GM12865 (cell line): ENCODE data around the gene TPRN.

Source experiments
- DNase-seq: peaks from one replicate; pipeline ENCODE4 v3.0.0; 2010; ENCODE audit warnings: low read depth
- H3K4me3 ChIP-seq: 2 replicates; pipeline ENCODE4 v1.5.1; 2011; ENCODE audit warnings: mild to moderate bottlenecking, low read depth, low read length, control low read depth
- CTCF ChIP-seq: IDR thresholded peaks from 2 replicates; pipeline ENCODE4 v1.5.1; 2011; ENCODE audit warnings: low read length, control low read depth, low read depth, inconsistent platforms; ENCODE audit not compliant: insufficient read depth; ENCODE audit errors: missing control alignments

The TPRN gene

GRCh38 chr9:137193771-137194170 lies 6.8 kb downstream of the TPRN start:
- TF ChIP-seq CTCF, result no peak
- no peak for DNase-seq
- H3K4me3 ChIP-seq, result no peak overlapping the region

GRCh38 chr9:137192859-137193258 lies 7.7 kb downstream of the TPRN start:
- DNase-seq, result no peak
- TF ChIP-seq CTCF, result no peak
- H3K4me3 ChIP-seq, result no peak overlapping the region

DNA sequence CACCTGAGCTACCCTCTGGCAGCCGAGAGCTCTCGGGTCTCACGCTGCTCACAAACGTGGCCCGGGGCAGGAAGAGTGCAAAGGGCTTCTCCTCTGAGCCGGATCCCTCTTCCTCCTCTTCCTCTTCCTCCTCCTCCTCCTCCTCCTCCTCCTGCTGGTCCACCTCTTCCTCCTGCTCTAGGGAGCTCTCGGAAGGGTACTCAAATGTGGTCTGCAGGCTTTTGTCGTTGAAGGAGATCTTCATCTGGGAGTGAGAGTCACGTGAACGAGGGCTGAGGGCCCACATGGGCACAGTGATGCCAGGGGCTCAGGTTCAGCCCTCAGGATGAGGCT lies 8.1 kb downstream of the TPRN start:
- no peak for DNase-seq
- no peak for TF ChIP-seq CTCF
- no peak overlapping the region for H3K4me3 ChIP-seq

DNA sequence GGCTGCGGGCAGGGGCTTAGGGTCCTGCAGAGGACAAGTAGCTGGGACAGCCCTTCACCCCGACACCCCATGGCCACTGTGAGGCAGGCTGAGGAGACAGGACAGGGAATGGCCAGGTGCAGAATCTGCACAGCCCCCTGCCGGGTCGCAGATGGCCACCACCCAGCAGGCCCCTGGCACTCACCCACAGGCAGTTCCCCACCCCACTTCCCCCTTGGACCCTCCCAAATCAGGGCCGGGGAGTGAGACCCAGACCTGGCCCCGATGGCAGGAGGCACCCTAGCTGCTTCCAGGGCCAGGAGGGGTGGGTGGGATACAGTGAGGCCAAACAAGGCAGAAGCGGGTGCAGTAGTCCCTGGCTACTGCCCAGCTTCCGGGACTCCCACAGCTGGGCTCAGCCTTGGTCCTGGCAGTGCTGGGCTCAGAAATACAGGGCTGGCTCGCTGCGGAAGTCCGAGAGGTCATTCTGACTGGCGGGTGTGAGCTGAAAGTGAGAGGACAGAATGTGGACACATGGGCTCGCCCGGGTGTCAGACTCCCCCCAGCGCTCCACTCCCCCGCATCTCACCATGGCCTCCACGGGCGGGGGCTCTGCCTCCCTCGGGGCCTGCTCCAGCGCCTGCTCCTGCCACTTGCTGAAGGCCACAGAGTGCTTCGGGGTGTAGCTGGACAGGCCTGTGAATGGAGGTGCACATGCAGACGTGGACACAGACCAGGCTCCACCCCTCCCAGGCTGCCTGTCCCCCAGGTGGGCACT lies 8.7 kb downstream of the TPRN start:
- H3K4me3 ChIP-seq, result no peak overlapping the region
- TF ChIP-seq CTCF, result no peak
- DNase-seq, result no peak

GRCh38 chr9:137191245-137191644 lies 9.3 kb downstream of the TPRN start:
- DNase-seq, result no peak
- no peak overlapping the region for H3K4me3 ChIP-seq
- TF ChIP-seq CTCF, result no peak

DNA sequence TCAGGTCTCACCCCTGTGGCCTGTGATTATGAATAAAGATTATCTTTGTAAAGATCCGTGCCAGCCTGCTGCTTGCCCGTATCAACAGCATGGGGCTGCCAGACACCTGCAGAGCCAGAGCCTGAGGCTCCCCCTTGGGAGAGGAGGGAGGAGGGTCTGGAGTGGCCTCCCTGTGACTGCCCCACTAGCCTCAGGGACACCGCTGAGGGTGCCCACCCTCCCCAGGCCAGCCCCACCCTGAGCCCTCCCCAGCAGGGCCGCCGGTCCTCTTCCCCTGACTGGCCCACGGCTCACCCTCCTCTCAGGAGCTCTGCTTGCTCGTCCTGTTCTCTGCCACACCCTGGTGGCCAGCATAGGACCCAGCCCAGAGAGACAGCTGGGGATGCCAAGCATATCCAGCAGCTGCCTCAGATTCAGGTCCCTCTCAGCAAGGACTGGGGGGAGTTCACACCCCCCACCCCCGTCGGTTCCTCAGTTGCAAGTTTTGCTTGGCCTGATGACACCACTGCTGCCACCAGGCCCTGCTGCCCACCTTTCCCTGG lies 10.2 kb downstream of the TPRN start:
- no peak for DNase-seq
- TF ChIP-seq CTCF, result no peak
- H3K4me3 ChIP-seq, result no peak overlapping the region
